Stimulated activated CD8-positive, alpha-beta memory T cell treated with anti-CD3 and anti-CD28 coated beads, Interleukin-15, amount 100 ng/mL, for 48 hours (primary cell): Measurements from ENCODE around the gene ARMC9.
"Not testable (repeated sequence)": the region's sequence is repeated elsewhere in the genome, so short reads cannot be mapped to it uniquely, and the experiment has no call there.

Experiments
- DNase-seq, 2 donors: peaks; one replicate each; pipeline ENCODE4 v3.0.0-alpha.2; 2020; ENCODE audit warnings: low read depth in 2 of 2

ARMC9 gene

GRCh38 chr2:231362555-231363184 lies 164.2 kb downstream of the ARMC9 start:
- DNase-seq, result no peak

GRCh38 chr2:231364061-231364460 lies 165.6 kb downstream of the ARMC9 start:
- DNase-seq, result no peak

- no peak for DNase-seq
These were observed 166.8 kb downstream of the ARMC9 start for GRCh38 chr2:231364961-231365810.

GRCh38 chr2:231367178-231367577 lies 168.7 kb downstream of the ARMC9 start:
- no peak for DNase-seq

- DNase-seq, result no peak
These were observed 171.4 kb downstream of the ARMC9 start for GRCh38 chr2:231369580-231370428.

GRCh38 chr2:231370429-231370748 lies 172.0 kb downstream of the ARMC9 start:
- no peak for DNase-seq

- DNase-seq, result no peak
These were observed 172.5 kb downstream of the ARMC9 start for GRCh38 chr2:231370749-231371429.

- DNase-seq, result no peak
These were observed 173.1 kb downstream of the ARMC9 start for GRCh38 chr2:231371430-231372054.

- no peak for DNase-seq
These were observed 173.9 kb downstream of the ARMC9 start for GRCh38 chr2:231372326-231372725.

GRCh38 chr2:231373184-231373583 lies 174.8 kb downstream of the ARMC9 start:
- DNase-seq, result no peak

- DNase-seq, result no peak
These were observed 175.4 kb downstream of the ARMC9 start for GRCh38 chr2:231373786-231374349.

GRCh38 chr2:231374771-231375170 lies 176.3 kb downstream of the ARMC9 start:
- no peak for DNase-seq

- not testable (repeated sequence) for DNase-seq
These were observed 177.7 kb downstream of the ARMC9 start for GRCh38 chr2:231375994-231376615.

- no peak for DNase-seq
These were observed 178.4 kb downstream of the ARMC9 start for GRCh38 chr2:231376857-231377256.

- no peak for DNase-seq
These were observed 179.7 kb downstream of the ARMC9 start for GRCh38 chr2:231378026-231378722.

GRCh38 chr2:231379266-231380215 lies 181.1 kb downstream of the ARMC9 start:
- DNase-seq, result no peak

GRCh38 chr2:231380307-231380706 lies 181.9 kb downstream of the ARMC9 start:
- no peak for DNase-seq

GRCh38 chr2:231380991-231381847 lies 182.8 kb downstream of the ARMC9 start:
- no peak for DNase-seq
